GM12865 (cell line): ENCODE data around the gene WNT1.

Experiments
- DNase-seq: peaks from one replicate; pipeline ENCODE4 v3.0.0; 2010; ENCODE audit warnings: low read depth
- H3K4me3 ChIP-seq: 2 replicates; pipeline ENCODE4 v1.5.1; 2011; ENCODE audit warnings: mild to moderate bottlenecking, low read depth, low read length, control low read depth
- TF ChIP-seq, protein P1 (sequence below): IDR thresholded peaks from 2 replicates; pipeline ENCODE4 v1.5.1; 2011; ENCODE audit warnings: low read length, control low read depth, low read depth, inconsistent platforms; ENCODE audit not compliant: insufficient read depth; ENCODE audit errors: missing control alignments

The WNT1 gene

DNA sequence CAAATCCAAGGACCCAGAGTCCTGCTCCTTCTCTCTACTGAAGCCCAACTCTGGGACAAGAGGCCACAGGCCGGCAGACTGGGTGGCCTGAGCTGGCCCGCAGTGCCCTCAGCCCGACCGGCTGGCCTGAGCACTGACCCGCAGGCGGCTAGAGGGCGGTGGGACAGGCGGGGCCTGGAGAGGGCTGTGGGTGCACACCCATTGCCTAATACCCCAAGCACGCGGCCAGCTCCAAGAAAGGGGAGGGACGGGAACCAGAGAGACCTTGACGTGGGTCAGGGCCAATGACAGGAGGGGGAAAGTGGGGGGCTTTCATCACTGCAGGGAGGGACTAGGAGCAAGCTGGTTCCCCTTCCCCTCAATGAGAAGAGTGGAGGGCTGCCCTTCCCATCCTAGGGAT, 4.6 kb upstream of the WNT1 start:
- H3K4me3 ChIP-seq = no peak overlapping the region
- TF ChIP-seq, protein P1, sequence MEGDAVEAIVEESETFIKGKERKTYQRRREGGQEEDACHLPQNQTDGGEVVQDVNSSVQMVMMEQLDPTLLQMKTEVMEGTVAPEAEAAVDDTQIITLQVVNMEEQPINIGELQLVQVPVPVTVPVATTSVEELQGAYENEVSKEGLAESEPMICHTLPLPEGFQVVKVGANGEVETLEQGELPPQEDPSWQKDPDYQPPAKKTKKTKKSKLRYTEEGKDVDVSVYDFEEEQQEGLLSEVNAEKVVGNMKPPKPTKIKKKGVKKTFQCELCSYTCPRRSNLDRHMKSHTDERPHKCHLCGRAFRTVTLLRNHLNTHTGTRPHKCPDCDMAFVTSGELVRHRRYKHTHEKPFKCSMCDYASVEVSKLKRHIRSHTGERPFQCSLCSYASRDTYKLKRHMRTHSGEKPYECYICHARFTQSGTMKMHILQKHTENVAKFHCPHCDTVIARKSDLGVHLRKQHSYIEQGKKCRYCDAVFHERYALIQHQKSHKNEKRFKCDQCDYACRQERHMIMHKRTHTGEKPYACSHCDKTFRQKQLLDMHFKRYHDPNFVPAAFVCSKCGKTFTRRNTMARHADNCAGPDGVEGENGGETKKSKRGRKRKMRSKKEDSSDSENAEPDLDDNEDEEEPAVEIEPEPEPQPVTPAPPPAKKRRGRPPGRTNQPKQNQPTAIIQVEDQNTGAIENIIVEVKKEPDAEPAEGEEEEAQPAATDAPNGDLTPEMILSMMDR = no peak
- no peak for DNase-seq

DNA sequence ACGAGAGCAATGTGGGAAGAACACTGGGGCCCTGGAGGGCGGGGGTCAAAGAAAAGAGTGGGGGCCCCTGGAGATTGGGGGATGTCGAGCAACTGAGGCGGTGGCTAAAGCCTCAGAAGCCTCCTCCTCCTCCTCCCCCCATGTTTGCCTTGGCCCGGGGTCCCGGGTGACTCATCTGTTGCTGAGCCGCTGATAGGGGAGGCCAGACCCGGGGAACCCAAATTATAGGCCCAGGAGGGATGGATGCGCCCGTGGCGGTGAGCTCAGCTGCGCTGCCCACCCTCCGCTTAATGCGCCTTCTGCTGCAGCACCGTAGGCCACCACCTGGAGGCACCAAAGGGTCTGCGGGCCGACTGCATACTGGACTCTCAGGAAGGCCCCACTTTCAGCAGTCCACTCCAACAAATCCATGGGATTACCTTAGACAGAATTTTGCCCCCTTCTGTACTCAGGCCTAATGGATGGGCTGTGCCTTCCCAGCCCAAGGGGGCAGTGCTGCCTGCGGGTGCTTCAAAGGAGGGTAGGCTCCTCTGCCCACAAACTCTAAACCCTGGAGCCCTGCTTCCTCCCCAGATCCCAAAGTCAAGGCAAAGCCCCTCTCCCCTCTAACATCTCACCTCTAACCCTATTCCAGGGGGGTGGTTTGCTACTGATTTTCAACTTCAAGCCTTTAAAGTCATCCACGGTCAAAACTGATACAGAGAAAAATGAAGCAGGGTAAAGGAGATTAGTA, 4.0 kb upstream of the WNT1 start:
- H3K4me3 ChIP-seq = no peak overlapping the region
- DNase-seq = no peak
- TF ChIP-seq, protein P1 = peak; percentile 65

DNA sequence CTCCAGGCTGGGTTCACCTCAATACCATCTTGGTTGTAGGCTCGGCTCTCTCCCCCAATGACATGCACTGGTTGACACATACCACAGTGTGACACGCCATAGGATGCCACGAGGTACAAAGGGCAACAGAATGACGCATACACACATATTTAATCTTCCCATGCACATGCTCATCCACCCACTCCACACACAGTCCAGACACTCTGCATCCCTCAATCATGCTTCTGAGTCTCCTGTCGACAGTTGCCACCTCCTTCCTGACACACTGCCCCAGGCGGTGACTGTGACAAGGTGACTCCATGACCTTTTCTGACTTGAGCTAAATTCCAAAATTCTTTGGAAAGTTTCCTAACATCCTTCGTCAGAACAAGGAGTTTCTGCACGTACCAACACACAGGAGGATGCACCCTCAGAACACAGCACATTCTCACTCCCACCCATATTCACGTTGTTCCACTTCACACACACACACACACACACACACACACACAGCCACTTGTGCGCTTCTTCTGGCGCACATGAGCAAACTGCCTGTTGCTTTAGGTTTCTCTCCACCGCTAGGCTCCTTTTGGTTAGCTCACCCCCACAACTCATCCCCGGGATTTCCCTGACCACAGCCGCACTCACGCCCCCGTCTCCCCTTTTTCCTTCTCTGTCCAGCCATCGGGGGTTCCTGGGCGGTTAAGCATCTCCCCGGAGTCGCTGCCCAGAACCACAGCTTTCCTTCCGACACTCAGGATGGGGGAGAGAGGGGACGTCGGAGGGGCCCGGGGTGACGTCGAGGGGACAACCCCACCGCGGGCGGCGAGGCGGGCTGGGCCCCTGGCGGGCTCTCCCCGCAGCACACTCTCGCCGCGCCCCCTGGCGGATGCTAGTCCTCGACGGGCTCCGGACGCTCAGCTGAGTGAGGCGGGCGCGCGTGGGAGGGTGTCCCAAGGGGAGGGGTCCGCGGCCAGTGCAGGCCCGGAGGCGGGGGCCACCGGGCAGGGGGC, 536 bp upstream of the WNT1 start:
- peak; percentile 70 for DNase-seq
- peak overlapping the region; percentile 20 for H3K4me3 ChIP-seq
- TF ChIP-seq, protein P1 = peak; percentile 87

DNA sequence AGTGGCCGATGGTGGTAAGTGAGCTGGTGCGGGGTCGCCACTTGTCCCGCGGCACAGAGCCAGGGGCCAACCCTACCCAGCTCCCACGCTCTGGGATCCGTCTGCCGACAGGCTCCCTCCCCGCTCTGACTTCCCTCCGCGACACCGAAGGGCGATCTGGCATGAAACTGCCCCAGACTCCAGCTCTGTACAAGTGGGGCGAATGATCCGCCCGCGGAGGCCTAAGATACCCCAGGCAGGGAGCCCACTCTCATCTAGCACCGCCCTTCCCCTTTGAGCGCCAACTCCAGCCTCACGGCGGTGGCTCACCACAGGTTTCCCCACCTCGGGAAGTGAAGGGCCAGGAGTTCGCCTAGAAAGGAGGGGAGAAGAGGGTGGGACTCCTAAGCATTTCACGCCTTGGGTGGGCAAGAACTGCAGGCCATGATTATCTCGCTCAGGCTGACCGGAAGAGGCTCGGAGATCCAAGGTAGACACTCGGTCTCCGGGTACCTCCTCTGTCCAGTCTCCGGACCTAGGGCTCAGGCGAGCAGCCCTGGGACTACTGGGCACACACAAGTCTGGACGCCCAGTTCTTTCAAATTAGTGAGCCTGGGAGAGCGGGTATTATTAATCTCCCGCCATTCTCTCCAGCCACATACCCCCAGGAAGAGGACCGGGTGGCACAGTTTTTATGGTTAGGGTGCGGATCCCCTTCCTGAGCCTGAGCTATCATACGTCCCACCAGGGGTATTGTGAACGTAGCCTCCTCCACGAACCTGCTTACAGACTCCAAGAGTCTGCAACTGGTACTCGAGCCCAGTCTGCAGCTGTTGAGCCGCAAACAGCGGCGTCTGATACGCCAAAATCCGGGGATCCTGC, 849 bp downstream of the WNT1 start:
- peak overlapping the region; percentile 54 for H3K4me3 ChIP-seq
- TF ChIP-seq, protein P1 = no peak
- DNase-seq = no peak

DNA sequence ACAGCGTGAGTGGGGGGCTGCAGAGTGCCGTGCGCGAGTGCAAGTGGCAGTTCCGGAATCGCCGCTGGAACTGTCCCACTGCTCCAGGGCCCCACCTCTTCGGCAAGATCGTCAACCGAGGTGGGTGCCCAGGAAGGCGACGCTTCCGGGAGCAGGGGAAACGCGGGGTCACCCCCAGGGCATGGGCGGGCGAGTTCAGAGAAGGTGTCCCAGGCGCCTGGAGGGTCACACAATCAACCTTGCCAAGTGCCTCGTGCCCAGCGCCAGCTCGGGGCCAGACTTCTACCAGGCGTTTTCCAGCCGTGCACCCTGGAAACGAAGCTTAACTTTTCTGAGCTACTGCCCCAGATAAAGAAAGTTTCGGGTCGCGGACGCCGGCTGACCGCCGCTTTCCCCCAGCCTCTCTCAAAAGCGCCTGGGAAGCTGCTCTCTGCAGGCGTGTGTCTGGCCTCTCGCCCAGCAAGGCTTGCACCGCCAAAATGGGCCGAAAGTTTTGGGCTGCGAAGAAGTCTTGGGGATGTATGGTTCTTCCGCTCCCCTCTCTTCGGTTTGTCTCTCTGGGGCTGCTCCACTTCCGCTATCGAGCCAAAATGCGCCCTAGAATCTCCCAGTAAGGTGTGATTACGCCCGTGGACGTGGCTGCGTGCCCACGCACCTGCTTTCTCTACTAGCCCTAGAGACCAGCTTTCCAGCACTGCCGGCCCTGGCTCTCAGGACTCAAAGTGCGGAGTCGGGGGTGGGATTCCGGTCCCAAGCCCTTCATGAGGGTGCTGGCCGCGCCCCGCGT, 1.7 kb downstream of the WNT1 start:
- TF ChIP-seq, protein P1 = no peak
- H3K4me3 ChIP-seq = peak overlapping the region; percentile 54

More for the DNA sequence above, 1.7 kb downstream of the WNT1 start:
- peak; percentile 44 for DNase-seq
